ENCODE data around the gene SCIMP. TPM values are rescaled to one million over a fixed set of nuclear protein-coding genes. Genes with fewer than 3 reads are reported as not detected.

The SCIMP gene
- total and polyA plus RNA-seq, 2 of the 13 experiments (the other 11 are each of a cell fraction or from before 2014, with no cell fraction given), result not detected

GRCh38 chr17:5283571-5284315, 49.1 kb upstream of the SCIMP start (continued):
- TF ChIP-seq E2F5 (CRISPR knock-in tag; conservative IDR thresholded peaks at IDR 0.05) (no peak), HES4 (CRISPR knock-in tag; IDR thresholded peaks at IDR 0.05; ENCODE audit: borderline replicate concordance) (no peak), HINFP (CRISPR knock-in tag; IDR thresholded peaks at IDR 0.05; ENCODE audit: low read depth) (no peak)

- 4% methylated on average over 13 of the region's 34 CpGs for WGBS (ENCODE audit: low lambda C conversion rate)
- peak overlapping the region; percentile 67 to 95 (median 77) for H3K4me3 ChIP-seq (replicated peaks in 1 of 3; ENCODE audit: insufficient read depth in 1 of 3, low read depth in 2 of 3, low read length in 3 of 3)
- DNase-seq (ENCODE audit: low spot score) (no peak), ATAC-seq (no peak), FAIRE-seq (no peak)
- CTCF ChIA-PET (ENCODE audit: low intra/inter-chr PET ratio, low total read pairs), result no interaction called here
- POLR2A ChIA-PET, result interaction anchor here (1.7 kb wide), 1 partner anchor 13 kb away, joined by 4 read pairs; no protein-coding TSS in a partner anchor
- intact Hi-C loops (cut with micrococcal nuclease; ENCODE audit: unreplicated experiment), result no loop called here
- no peaks in the 10 kb centered on the region for H3K9me3 ChIP-seq (ENCODE audit: low read length)
- H2AFZ ChIP-seq (ENCODE audit: low read length), result no peak overlapping the region
- peaks cover 17% of the 10 kb centered on the region; the same call in 1 of the 2 replicates for H4K20me1 ChIP-seq (ENCODE audit: insufficient read depth, low read length)
- H3K4me1 ChIP-seq (ENCODE audit: insufficient read depth, low read length), result peaks cover 33% of the 10 kb centered on the region
- H3K4me2 ChIP-seq (ENCODE audit: low read depth, low read length), result peak overlapping the region; percentile 97
- TF ChIP-seq CSRNP1 (CRISPR knock-in tag; IDR thresholded peaks at IDR 0.05) (0 out of 2 replicates have a peak, but pooled peaks have one; percentile 22), ZNF446 (CRISPR knock-in tag; IDR thresholded peaks at IDR 0.05) (0 out of 2 replicates have a peak, but pooled peaks have one; percentile 4), ZUFSP (CRISPR knock-in tag; IDR thresholded peaks at IDR 0.05; ENCODE audit: borderline replicate concordance) (no peak), RAD21 (CRISPR knock-in tag; IDR thresholded peaks at IDR 0.05) (0 out of 2 replicates have a peak, but pooled peaks have one; percentile 8)
- in situ Hi-C loops (cut with HindIII; ENCODE audit: extremely low pct_ligation_motif_present, low pct_unique_long_range_greater_than_20kb), result no loop called here
- peaks cover 39% of the 10 kb centered on the region for H3K79me2 ChIP-seq (ENCODE audit: insufficient read depth, low read length)
- TSS peak; percentile 61 for BruUV-seq (replicated peaks)
- peaks cover 0 to under 1% of the 10 kb centered on the region in 2 experiments; a peak in 1 of 5 replicates for H3K27me3 ChIP-seq (ENCODE audit: control insufficient read depth in 1 of 2, insufficient read depth in 2 of 2, low read length in 2 of 2)
- H3K9ac ChIP-seq (ENCODE audit: insufficient read depth, low read depth, low read length), result peak overlapping the region; percentile 78
- peak overlapping the region; percentile 49 for H3K27ac ChIP-seq (ENCODE audit: extremely low read length, insufficient read depth, low read length)
- no peaks in the 10 kb centered on the region for H3K36me3 ChIP-seq (replicated peaks in 1 of 2; ENCODE audit: control insufficient read depth in 1 of 2, insufficient read depth in 2 of 2, low read length in 2 of 2)
Observed at GRCh38 chr17:5282642-5283217, 48.1 kb upstream of the SCIMP start.
